ENCODE measurements around the gene VKORC1. TPM values are rescaled to one million over a fixed set of nuclear protein-coding genes. Genes with fewer than 3 reads are reported as not detected.

The VKORC1 gene
- total and polyA plus RNA-seq, 5 donors from 2014 or later: 38.1 to 113 (median 103) TPM

DNA sequence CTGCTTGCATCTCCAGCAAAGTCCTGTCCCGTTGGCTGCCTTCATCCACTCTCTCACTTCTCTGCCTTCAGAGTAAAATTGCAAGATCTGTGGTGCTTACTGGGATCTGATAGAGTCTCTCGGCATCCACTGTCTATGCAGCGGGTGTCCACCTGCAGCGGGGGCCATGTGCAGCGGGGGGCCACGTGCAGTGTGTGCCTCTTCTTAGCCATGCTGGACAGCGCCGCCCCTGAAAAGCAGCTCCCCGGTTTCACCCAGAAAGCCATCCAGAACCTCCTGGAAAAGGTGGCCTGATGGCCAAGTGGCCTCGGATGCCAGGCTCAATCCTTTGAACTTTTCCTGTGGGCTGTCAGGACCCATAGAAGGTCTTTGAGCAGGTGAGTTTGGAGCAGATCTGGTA is 51.7 kb downstream of the VKORC1 start:
- Histone ChIP-seq H3K27me3 (ENCODE audit: control insufficient read depth, insufficient read depth, low read length) (no peaks in the 10 kb centered on the region), H3K27ac (ENCODE audit: insufficient read depth, low read length, poor library complexity, severe bottlenecking) (no peak overlapping the region), H3K4me1 (ENCODE audit: control insufficient read depth, insufficient read depth, low read length, poor library complexity, severe bottlenecking) (no peaks in the 10 kb centered on the region), H3K36me3 (ENCODE audit: control insufficient read depth, insufficient read depth, low read length) (peaks cover 23% of the 10 kb centered on the region), H3K9me3 (ENCODE audit: control insufficient read depth in 2 of 2, low read length in 2 of 2) (no peaks in the 10 kb centered on the region), H3K4me3 (ENCODE audit: low read depth, low read length) (no peak overlapping the region)
- Mint-ChIP-seq H3K27me3 (peaks cover 9% of the 10 kb centered on the region), H3K4me3 (no peak overlapping the region), H3K27ac (no peak overlapping the region), H3K36me3 (peaks cover 10% of the 10 kb centered on the region), H3K4me1 (peaks cover 0 to 6% (median 2%) of the 10 kb centered on the region in 4 donors), H3K9me3 (peaks cover 0 to 1% (median 0%) of the 10 kb centered on the region in 7 donors)
- no peak for ATAC-seq (ENCODE audit: low read depth in 2 of 2)
- no peak for DNase-seq

Other genes with a start within 250 kb of the VKORC1 start
- gene BCL7C, start 200.7 kb downstream of the VKORC1 start, total RNA-seq: 22.9 TPM
- gene BCL7C, start 200.7 kb downstream of the VKORC1 start, polyA plus RNA-seq: 10 to 100 TPM; 31.4 to 43.7 (median 41.2) TPM
- gene CTF1, start 198.2 kb downstream of the VKORC1 start, total RNA-seq: 0.30 TPM
- not detected for gene CTF1, start 198.2 kb downstream of the VKORC1 start, polyA plus RNA-seq
- gene FBXL19, start 171.2 kb downstream of the VKORC1 start, total RNA-seq: 13.0 TPM
- under 1 TPM in 3 of 4 donors, not detected in 1; 0.14 to 0.21 (median 0.17) TPM for gene FBXL19, start 171.2 kb downstream of the VKORC1 start, polyA plus RNA-seq
- gene ORAI3, start 145.7 kb downstream of the VKORC1 start, total RNA-seq: 7.7 TPM
- gene ORAI3, start 145.7 kb downstream of the VKORC1 start, polyA plus RNA-seq: 10 to 100 TPM; 30.7 to 34.7 (median 31.7) TPM
- gene SETD1A, start 137.0 kb downstream of the VKORC1 start, total RNA-seq: 35.2 TPM
- 1 to 10 TPM in 1 of 4 donors, under 1 TPM in 3; 0.33 to 1.4 (median 0.63) TPM for gene SETD1A, start 137.0 kb downstream of the VKORC1 start, polyA plus RNA-seq
- not detected for gene HSD3B7, start 109.6 kb downstream of the VKORC1 start, total RNA-seq
- under 1 TPM in 2 of 4 donors, not detected in 2; 0.07 to 0.31 TPM for gene HSD3B7, start 109.6 kb downstream of the VKORC1 start, polyA plus RNA-seq
- gene STX1B, start 84.2 kb downstream of the VKORC1 start, total RNA-seq: 0.74 TPM
- not detected for gene STX1B, start 84.2 kb downstream of the VKORC1 start, polyA plus RNA-seq
- 80.7 TPM for gene STX4, start 61.2 kb downstream of the VKORC1 start, total RNA-seq
- gene STX4, start 61.2 kb downstream of the VKORC1 start, polyA plus RNA-seq: 10 to 100 TPM; 19.1 to 28.0 (median 25.0) TPM
- 16.8 TPM for gene ZNF668, start 20.6 kb downstream of the VKORC1 start, total RNA-seq
- gene ZNF668, start 20.6 kb downstream of the VKORC1 start, polyA plus RNA-seq: 10 to 100 TPM in 1 of 4 donors, 1 to 10 TPM in 3; 6.4 to 15.8 (median 7.6) TPM
- gene ZNF646, start 20.4 kb downstream of the VKORC1 start, total RNA-seq: 23.4 TPM
- gene ZNF646, start 20.4 kb downstream of the VKORC1 start, polyA plus RNA-seq: 1 to 10 TPM; 2.2 to 5.5 (median 3.4) TPM
- gene PRSS53, start 5.9 kb downstream of the VKORC1 start, total RNA-seq: 8.2 TPM
- gene PRSS53, start 5.9 kb downstream of the VKORC1 start, polyA plus RNA-seq: 1 to 10 TPM in 1 of 4 donors, under 1 TPM in 3; 0.41 to 1.7 (median 0.59) TPM
- gene BCKDK, start 13.6 kb upstream of the VKORC1 start, total RNA-seq: 8.2 TPM
- gene BCKDK, start 13.6 kb upstream of the VKORC1 start, polyA plus RNA-seq: 10 to 100 TPM; 19.5 to 24.7 (median 23.5) TPM
- 103 TPM for gene KAT8, start 22.9 kb upstream of the VKORC1 start, total RNA-seq
- gene KAT8, start 22.9 kb upstream of the VKORC1 start, polyA plus RNA-seq: 10 to 100 TPM; 31.8 to 49.2 (median 44.4) TPM
- gene PRSS8, start 40.9 kb upstream of the VKORC1 start, total RNA-seq: not detected
- gene PRSS8, start 40.9 kb upstream of the VKORC1 start, polyA plus RNA-seq: not detected
- gene PRSS36, start 55.3 kb upstream of the VKORC1 start, total RNA-seq: 0.39 TPM
- gene PRSS36, start 55.3 kb upstream of the VKORC1 start, polyA plus RNA-seq: 1 to 10 TPM in 3 of 4 donors, under 1 TPM in 1; 0.46 to 1.4 (median 1.2) TPM
- 918 TPM for gene FUS, start 85.3 kb upstream of the VKORC1 start, total RNA-seq
- 100 to 1,000 TPM; 119 to 147 (median 132) TPM for gene FUS, start 85.3 kb upstream of the VKORC1 start, polyA plus RNA-seq
- 25.0 TPM for gene PYCARD, start 108.0 kb upstream of the VKORC1 start, total RNA-seq
- 10 to 100 TPM; 50.6 to 82.9 (median 68.3) TPM for gene PYCARD, start 108.0 kb upstream of the VKORC1 start, polyA plus RNA-seq
- 0.20 TPM for gene TRIM72, start 119.3 kb upstream of the VKORC1 start, total RNA-seq
- gene TRIM72, start 119.3 kb upstream of the VKORC1 start, polyA plus RNA-seq: not detected
- not detected for gene PYDC1, start 122.3 kb upstream of the VKORC1 start, total RNA-seq
- gene PYDC1, start 122.3 kb upstream of the VKORC1 start, polyA plus RNA-seq: not detected
- 13.1 TPM for gene ITGAM, start 165.2 kb upstream of the VKORC1 start, total RNA-seq
- gene ITGAM, start 165.2 kb upstream of the VKORC1 start, polyA plus RNA-seq: 1 to 10 TPM in 3 of 4 donors, under 1 TPM in 1; 0.71 to 4.8 (median 1.4) TPM